GM23338 (cell line): ENCODE measurements around the gene PPM1H. TPM values are rescaled to one million over a fixed set of nuclear protein-coding genes. Genes with fewer than 3 reads are reported as not detected.
A peak's percentile ranks its signal among the peaks of the same experiment; 100 is the strongest.

Experiments used
- ATAC-seq: fragments of 200-7000 bp; cut with Tn5 transposase; 3 replicates; pipeline ENCODE4 v1.9.1; 2020
- DNase-seq: peaks from one replicate; pipeline ENCODE4 v3.0.0-alpha.2; 2015; ENCODE audit warnings: low spot score
- H2AFZ ChIP-seq: fragments of 200-600 bp; sonication (generic); 2 replicates; pipeline ENCODE4 v1.8.0; 2016; ENCODE audit warnings: antibody characterized with exemption, mild to moderate bottlenecking, moderate library complexity
- H3F3A ChIP-seq: fragments of 200-600 bp; sonication (generic); replicated peaks from 2 replicates; pipeline ENCODE4 v1.8.0; 2017; ENCODE audit warnings: antibody characterized with exemption, mixed run types, low read depth
- H3K27ac ChIP-seq: fragments of 200-600 bp; sonication (generic); 2 replicates; pipeline ENCODE4 v1.6.1; 2016; ENCODE audit warnings: low read depth
- H3K27me3 ChIP-seq: fragments of 200-600 bp; sonication (generic); 2 replicates; pipeline ENCODE4 v1.8.0; 2016; ENCODE audit warnings: mild to moderate bottlenecking, mixed run types, moderate library complexity; ENCODE audit not compliant: insufficient read depth
- H3K36me3 ChIP-seq: fragments of 200-600 bp; sonication (generic); 2 replicates; pipeline ENCODE4 v1.8.0; 2016; ENCODE audit warnings: mild to moderate bottlenecking; ENCODE audit not compliant: insufficient read depth
- H3K4me1 ChIP-seq: fragments of 200-600 bp; sonication (generic); 2 replicates; pipeline ENCODE4 v1.8.0; 2016; ENCODE audit warnings: mild to moderate bottlenecking, moderate library complexity; ENCODE audit not compliant: insufficient read depth
- H3K4me2 ChIP-seq: fragments of 200-600 bp; sonication (generic); 2 replicates; pipeline ENCODE4 v1.7.1; 2017; ENCODE audit warnings: mixed run types
- H3K4me3 ChIP-seq: fragments of 200-600 bp; sonication (generic); 2 replicates; pipeline ENCODE4 v1.6.1; 2016; ENCODE audit warnings: mixed run types
- H3K79me2 ChIP-seq: fragments of 200-600 bp; sonication (generic); replicated peaks from 2 replicates; pipeline ENCODE4 v1.8.0; 2017; ENCODE audit warnings: mild to moderate bottlenecking; ENCODE audit not compliant: insufficient read depth
- H3K9me2 ChIP-seq: fragments of 200-600 bp; sonication (generic); 2 replicates; pipeline ENCODE4 v1.8.0; 2017; ENCODE audit not compliant: insufficient read depth
- H4K20me1 ChIP-seq: fragments of 200-600 bp; sonication (generic); replicated peaks from 2 replicates; pipeline ENCODE4 v1.8.0; 2017; ENCODE audit warnings: mild to moderate bottlenecking; ENCODE audit not compliant: insufficient read depth
- H3K27ac Mint-ChIP-seq: 2 replicates; pipeline ENCODE4 v1.8.0; 2020; ENCODE audit warnings: inconsistent platforms, mild to moderate bottlenecking, moderate library complexity, mixed read lengths
- H3K27me3 Mint-ChIP-seq: 3 replicates; pipeline ENCODE4 v1.8.0; 2022; ENCODE audit warnings: low read depth, mild to moderate bottlenecking, moderate library complexity, mixed read lengths, inconsistent platforms; ENCODE audit not compliant: insufficient read depth, poor library complexity
- H3K36me3 Mint-ChIP-seq: 3 replicates; pipeline ENCODE4 v1.8.0; 2021; ENCODE audit warnings: low read depth, mild to moderate bottlenecking, inconsistent platforms, moderate library complexity, mixed read lengths
- H3K4me1 Mint-ChIP-seq: 3 replicates; pipeline ENCODE4 v1.8.0; 2020; ENCODE audit warnings: mild to moderate bottlenecking, inconsistent platforms, mixed read lengths
- H3K4me3 Mint-ChIP-seq: 3 replicates; pipeline ENCODE4 v1.8.0; 2021; ENCODE audit warnings: moderate library complexity, mild to moderate bottlenecking, inconsistent platforms, mixed read lengths
- H3K9me3 Mint-ChIP-seq: 3 replicates; pipeline ENCODE4 v1.8.0; 2020; ENCODE audit warnings: moderate library complexity, mild to moderate bottlenecking, inconsistent platforms, mixed read lengths
- CREB1 ChIP-seq: fragments of 250-450 bp; sonication (Bioruptor Pico); IDR thresholded peaks from 2 replicates; pipeline ENCODE4 v1.5.0; 2020; ENCODE audit warnings: low read depth, mild to moderate bottlenecking, moderate library complexity
- EZH2 ChIP-seq: fragments of 200-600 bp; sonication (generic); IDR thresholded peaks from one replicate; pipeline ENCODE4 v1.8.0; 2017; ENCODE audit warnings: antibody characterized with exemption, mild to moderate bottlenecking, low read depth; ENCODE audit not compliant: unreplicated experiment
- EZH2phosphoT487 ChIP-seq: fragments of 200-600 bp; sonication (generic); IDR thresholded peaks from one replicate; pipeline ENCODE4 v1.8.1; 2018; ENCODE audit warnings: antibody characterized with exemption; ENCODE audit not compliant: unreplicated experiment
- JUNB ChIP-seq: IDR thresholded peaks from one replicate; pipeline ENCODE4 v1.6.1; 2016; ENCODE audit warnings: antibody characterized with exemption; ENCODE audit not compliant: unreplicated experiment
- NANOG ChIP-seq: IDR thresholded peaks from 2 replicates; pipeline ENCODE4 v1.6.1; 2016; ENCODE audit warnings: antibody characterized with exemption, borderline replicate concordance
- POLR2AphosphoS5 ChIP-seq: IDR thresholded peaks from 2 replicates; pipeline ENCODE4 v1.6.1; 2016; ENCODE audit warnings: antibody characterized with exemption, low read depth
- REST ChIP-seq: IDR thresholded peaks from one replicate; pipeline ENCODE4 v1.6.1; 2018; ENCODE audit warnings: antibody characterized with exemption; ENCODE audit not compliant: unreplicated experiment
- STAT1 ChIP-seq: IDR thresholded peaks from one replicate; pipeline ENCODE4 v1.6.1; 2016; ENCODE audit warnings: antibody characterized with exemption; ENCODE audit not compliant: unreplicated experiment
- ZNF114 ChIP-seq: fragments of 250-450 bp; sonication (Bioruptor Pico); IDR thresholded peaks from 2 replicates; pipeline ENCODE4 v1.5.0; 2020; ENCODE audit warnings: mild to moderate bottlenecking, moderate library complexity
- ZNF462 ChIP-seq: fragments of 250-450 bp; sonication (Bioruptor Pico); IDR thresholded peaks from 2 replicates; pipeline ENCODE4 v1.5.0; 2020; ENCODE audit warnings: mild to moderate bottlenecking, moderate library complexity
- polyA plus RNA-seq: library from polyadenylated mRNA; unstranded; fragments of >200 nt; fragmentation: Nextera tagmentation; extraction: Ambion mirVana; gene quantifications from 2 replicates; pipeline ENCODE4 v1.2.1, GENCODE V29; 2016
- total RNA-seq: library from RNA; depleted of rRNA; stranded (reverse); fragments of >200 nt; shearing (Covaris generic); gene quantifications from 2 replicates; pipeline ENCODE4 v1.2.3, GENCODE V29; 2014

The PPM1H gene
- total and polyA plus RNA-seq, 2 experiments from 2014 or later = 11.4 to 41.2 TPM

GRCh38 chr12:62754706-62755105 lies 180.2 kb downstream of the PPM1H start (continued):
- no peak for TF ChIP-seq EZH2phosphoT487
- TF ChIP-seq ZNF114 (CRISPR knock-in tag) = no peak
- TF ChIP-seq ZNF462 = no peak
- TF ChIP-seq STAT1 = no peak
- no peak for TF ChIP-seq CREB1 (CRISPR knock-in tag)
- TF ChIP-seq POLR2AphosphoS5 = no peak
- TF ChIP-seq JUNB = no peak
- TF ChIP-seq NANOG = no peak

DNA sequence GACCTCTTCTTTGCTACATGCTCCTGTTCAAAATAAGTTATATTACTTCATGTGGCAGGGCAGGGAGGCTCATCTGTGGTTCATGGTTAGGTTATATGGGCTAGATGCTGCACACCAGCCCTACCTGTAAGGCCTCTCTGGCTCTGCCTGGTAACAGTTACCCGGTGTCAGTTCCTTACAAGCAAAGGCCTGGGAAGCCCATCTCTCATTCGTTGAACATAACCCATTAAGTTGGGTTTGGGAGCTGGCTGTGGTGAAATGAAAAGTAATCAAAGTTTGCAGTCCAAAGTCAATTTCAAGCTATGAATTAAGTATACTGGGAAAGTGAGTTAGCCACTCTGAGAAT lies 183.2 kb downstream of the PPM1H start:
- Mint-ChIP-seq H3K4me3 (no peak overlapping the region), H3K27ac (no peak overlapping the region), H3K36me3 (peaks cover 20% of the 10 kb centered on the region), H3K27me3 (no peaks in the 10 kb centered on the region), H3K4me1 (peaks cover 10% of the 10 kb centered on the region), H3K9me3 (no peaks in the 10 kb centered on the region)
- Histone ChIP-seq H3F3A (no peaks in the 10 kb centered on the region), H3K4me3 (no peak overlapping the region), H3K9me2 (peaks cover 7% of the 10 kb centered on the region; the same call in 1 of the 2 replicates), H4K20me1 (no peaks in the 10 kb centered on the region), H3K36me3 (no peaks in the 10 kb centered on the region), H3K4me1 (peaks cover 11% of the 10 kb centered on the region), H2AFZ (no peak overlapping the region), H3K4me2 (peak overlapping the region; percentile 43), H3K79me2 (0 out of 2 replicates have a peak, but pooled peaks cover 3% of the 10 kb centered on the region), H3K27ac (no peak overlapping the region), H3K27me3 (no peaks in the 10 kb centered on the region)
- DNase-seq (no peak), ATAC-seq (peak; percentile 46)
- no peak for TF ChIP-seq EZH2
- no peak for TF ChIP-seq REST
- no peak for TF ChIP-seq NANOG
